Activated CD4-positive, alpha-beta memory T cell treated with anti-CD3 and anti-CD28 coated beads for 36 hours (primary cell): ENCODE measurements around the gene KLHL36. TPM values are rescaled to one million over a fixed set of nuclear protein-coding genes. Genes with fewer than 3 reads are reported as not detected.

ENCODE experiments used
- CTCF ChIA-PET: fragments of 350-600 bp; sonication (Branson Sonifier 250); formaldehyde crosslinking; loops from one replicate; lab custom pipeline; 2021; ENCODE audit warnings: antibody characterized with exemption, inconsistent platforms; lab: Charles Lee
- POLR2A ChIA-PET: fragments of 350-600 bp; sonication (Branson Sonifier 250); formaldehyde crosslinking; loops from one replicate; lab custom pipeline; 2021; ENCODE audit warnings: antibody characterized with exemption; lab: Charles Lee
- DNase-seq: peaks from one replicate; pipeline ENCODE4 v3.0.0-alpha.2; 2020
- H3K27ac Mint-ChIP-seq: one replicate; pipeline ENCODE4 v1.8.0; 2021; ENCODE audit warnings: mixed read lengths
- H3K27me3 Mint-ChIP-seq: one replicate; pipeline ENCODE4 v1.8.0; 2021; ENCODE audit warnings: mixed read lengths
- H3K36me3 Mint-ChIP-seq: one replicate; pipeline ENCODE4 v1.8.0; 2021; ENCODE audit warnings: mixed read lengths
- H3K4me1 Mint-ChIP-seq: one replicate; pipeline ENCODE4 v1.8.0; 2021; ENCODE audit warnings: low read depth, mixed read lengths
- H3K4me3 Mint-ChIP-seq: one replicate; pipeline ENCODE4 v1.8.0; 2021; ENCODE audit warnings: mild to moderate bottlenecking, mixed read lengths
- H3K9me3 Mint-ChIP-seq: one replicate; pipeline ENCODE4 v1.8.0; 2021; ENCODE audit warnings: mixed read lengths
- intact Hi-C: fragments of 100-400 bp; cut with micrococcal nuclease; formaldehyde crosslinking; loops from one replicate; pipeline ENCODE4 v1.15.1; 2023
- total RNA-seq, 2 experiments: library from RNA; stranded (reverse); gene quantifications; one replicate each; pipeline ENCODE4 v1.2.3, GENCODE V29; 2021

Gene KLHL36
- total RNA-seq, 2 experiments from 2014 or later, result 56.1 to 56.8 TPM

GRCh38 chr16:84659656-84660300 is 11.5 kb downstream of the KLHL36 start:
- no peak overlapping the region for H3K4me3 Mint-ChIP-seq
- peaks cover 16% of the 10 kb centered on the region for H3K4me1 Mint-ChIP-seq
- peaks cover 62% of the 10 kb centered on the region for H3K36me3 Mint-ChIP-seq
- intact Hi-C loops, result loop anchor here (10.0 kb wide), 1 partner anchor 365 kb away; the partner anchor contains the start of gene KIAA0513
- DNase-seq, result no peak
- peak overlapping the region; percentile 9 for H3K27ac Mint-ChIP-seq
- H3K9me3 Mint-ChIP-seq, result no peaks in the 10 kb centered on the region
- ChIA-PET POLR2A (no interaction called here), CTCF (interaction anchor here (1.5 to 2.7 kb wide), 2 partner anchors 12 to 66 kb away, joined by 3 to 8 read pairs; no protein-coding TSS in a partner anchor)
- no peaks in the 10 kb centered on the region for H3K27me3 Mint-ChIP-seq

DNA sequence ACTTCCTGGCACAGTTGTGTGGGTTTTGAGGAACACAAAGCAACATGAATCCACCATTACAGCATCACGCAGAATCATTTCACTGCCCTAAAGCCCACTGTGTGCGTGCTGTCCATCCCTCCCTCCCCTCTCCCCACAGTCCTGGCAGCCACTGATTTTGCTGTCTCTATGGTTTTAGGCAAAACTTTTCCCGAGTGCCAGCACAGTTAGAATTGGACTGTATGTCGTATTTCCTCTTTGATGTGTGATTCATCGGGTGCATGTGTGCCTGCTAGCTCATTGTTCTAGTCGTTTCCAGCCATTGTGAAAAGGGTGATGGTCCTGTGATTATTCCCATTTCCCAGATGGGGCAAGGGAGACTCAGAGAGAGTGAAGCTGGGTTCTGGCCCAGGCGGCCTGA is 12.7 kb downstream of the KLHL36 start:
- POLR2A ChIA-PET, result no interaction called here
- Mint-ChIP-seq H3K27ac (no peak overlapping the region), H3K4me1 (peaks cover 8% of the 10 kb centered on the region), H3K9me3 (no peaks in the 10 kb centered on the region), H3K27me3 (no peaks in the 10 kb centered on the region), H3K4me3 (no peak overlapping the region), H3K36me3 (peaks cover 56% of the 10 kb centered on the region)
- intact Hi-C loops, result no loop called here
- CTCF ChIA-PET, result interaction anchor here (2.7 kb wide), 1 partner anchor 11 kb away, joined by 8 read pairs; no protein-coding TSS in a partner anchor
- DNase-seq, result no peak

- ChIA-PET POLR2A (no interaction called here), CTCF (interaction anchor here (2.0 to 3.2 kb wide), 3 partner anchors 11 to 77 kb away, joined by 4 to 20 read pairs (median 5); no protein-coding TSS in a partner anchor)
- Mint-ChIP-seq H3K27ac (no peak overlapping the region), H3K4me3 (no peak overlapping the region), H3K4me1 (peaks cover 6% of the 10 kb centered on the region), H3K36me3 (peaks cover 56% of the 10 kb centered on the region), H3K27me3 (no peaks in the 10 kb centered on the region), H3K9me3 (no peaks in the 10 kb centered on the region)
- intact Hi-C loops, result no loop called here
- DNase-seq, result no peak
Measured at GRCh38 chr16:84661418-84662060, 13.2 kb downstream of the KLHL36 start.

DNA sequence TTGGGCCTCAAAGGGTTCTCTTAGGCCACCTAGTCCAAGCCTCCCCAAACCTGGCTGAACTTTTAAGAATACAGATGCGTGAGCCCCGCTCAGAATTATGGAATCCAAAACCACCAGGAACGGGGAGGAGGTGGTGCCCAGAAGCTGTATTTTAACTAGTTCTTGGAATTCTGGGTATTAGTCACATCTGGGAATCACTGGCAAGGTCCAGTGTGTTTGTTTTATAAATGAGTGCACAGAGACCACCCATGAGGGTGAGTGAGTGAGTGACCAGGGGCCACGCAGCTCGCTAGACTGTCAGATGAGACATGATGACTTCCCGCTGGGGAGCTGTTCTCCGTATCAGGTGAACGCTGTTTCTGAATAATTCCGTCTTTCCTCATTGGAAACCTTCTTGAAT is 14.2 kb downstream of the KLHL36 start:
- Mint-ChIP-seq H3K9me3 (no peaks in the 10 kb centered on the region), H3K4me3 (no peak overlapping the region), H3K4me1 (peaks cover 4% of the 10 kb centered on the region), H3K27ac (no peak overlapping the region), H3K27me3 (no peaks in the 10 kb centered on the region), H3K36me3 (peaks cover 51% of the 10 kb centered on the region)
- POLR2A ChIA-PET, result no interaction called here
- CTCF ChIA-PET, result interaction anchor here (0.6 to 3.2 kb wide), 7 partner anchors 9 to 591 kb away, joined by 3 to 20 read pairs (median 4); no protein-coding TSS in a partner anchor
- intact Hi-C loops, result no loop called here
- DNase-seq, result no peak

DNA sequence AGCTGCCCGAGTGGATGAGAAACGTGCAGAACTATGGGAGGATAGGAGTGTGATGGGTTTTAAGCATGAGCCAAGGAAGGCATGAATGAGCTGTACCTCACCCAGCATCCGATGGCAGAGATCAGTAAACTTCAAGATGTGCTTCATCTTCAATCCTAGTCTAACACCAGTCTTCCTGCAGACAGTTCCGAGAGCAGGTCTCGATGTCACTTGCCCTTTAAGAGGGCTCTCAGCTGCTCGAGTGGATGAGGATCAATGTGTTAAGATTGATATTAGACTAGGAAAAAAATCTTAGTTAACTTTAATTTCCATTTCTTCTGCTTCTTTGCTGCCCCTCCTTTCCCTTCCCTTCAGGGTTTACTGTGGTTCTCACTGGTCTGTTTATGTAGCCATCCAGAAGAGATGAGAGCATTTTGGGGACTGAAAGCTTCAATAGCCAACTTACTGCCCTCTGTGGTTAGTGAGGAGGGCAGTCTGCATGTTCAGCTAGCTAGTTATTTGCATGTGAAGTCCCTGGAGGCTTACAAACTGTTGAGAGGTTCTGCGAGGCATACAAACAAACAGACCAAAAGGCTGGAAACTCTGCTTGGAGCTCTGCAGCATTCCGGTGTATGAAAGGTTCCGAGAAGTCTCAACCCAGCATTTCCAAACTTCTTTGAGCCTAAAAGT is 15.3 kb downstream of the KLHL36 start:
- CTCF ChIA-PET, result interaction anchor here (1.9 to 3.2 kb wide), 4 partner anchors 9 to 75 kb away, joined by 4 to 20 read pairs (median 6); no protein-coding TSS in a partner anchor
- DNase-seq, result no peak
- POLR2A ChIA-PET, result interaction anchor here (0.9 kb wide), 1 partner anchor 42 kb away, joined by 3 read pairs; no protein-coding TSS in a partner anchor
- no peaks in the 10 kb centered on the region for H3K27me3 Mint-ChIP-seq
- H3K4me3 Mint-ChIP-seq, result no peak overlapping the region
- no peak overlapping the region for H3K27ac Mint-ChIP-seq
- H3K9me3 Mint-ChIP-seq, result no peaks in the 10 kb centered on the region
- intact Hi-C loops, result no loop called here
- H3K36me3 Mint-ChIP-seq, result peaks cover 42% of the 10 kb centered on the region
- H3K4me1 Mint-ChIP-seq, result peaks cover 1% of the 10 kb centered on the region

DNA sequence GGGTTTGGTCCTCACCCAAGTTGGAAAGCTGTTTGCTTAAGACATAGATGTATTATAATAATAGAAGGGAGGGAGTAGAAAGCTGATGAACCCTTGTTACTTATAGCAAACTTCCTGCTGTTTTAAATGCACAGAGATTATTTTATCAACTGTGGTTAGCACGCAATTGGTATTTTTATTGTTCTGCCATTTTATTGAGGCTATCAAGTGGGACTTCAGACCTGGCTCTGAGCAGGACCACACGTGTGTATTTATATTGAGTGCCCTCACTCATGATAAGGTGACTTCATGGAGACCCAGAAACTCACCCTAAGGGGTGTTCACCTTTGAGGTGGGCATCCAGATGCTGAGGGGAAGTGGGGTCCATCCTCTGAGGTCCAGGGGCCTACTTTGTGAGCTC is 17.0 kb downstream of the KLHL36 start:
- Mint-ChIP-seq H3K4me3 (no peak overlapping the region), H3K27ac (no peak overlapping the region), H3K9me3 (no peaks in the 10 kb centered on the region), H3K36me3 (peaks cover 31% of the 10 kb centered on the region), H3K27me3 (no peaks in the 10 kb centered on the region), H3K4me1 (no peaks in the 10 kb centered on the region)
- DNase-seq, result no peak
- POLR2A ChIA-PET, result no interaction called here
- CTCF ChIA-PET, result interaction anchor here (0.6 to 2.3 kb wide), 2 partner anchors 73 to 90 kb away, joined by 3 to 10 read pairs; no protein-coding TSS in a partner anchor
- intact Hi-C loops, result no loop called here

GRCh38 chr16:84665843-84666242 is 17.5 kb downstream of the KLHL36 start:
- Mint-ChIP-seq H3K4me3 (no peak overlapping the region), H3K27ac (no peak overlapping the region), H3K36me3 (peaks cover 31% of the 10 kb centered on the region), H3K4me1 (no peaks in the 10 kb centered on the region), H3K27me3 (no peaks in the 10 kb centered on the region), H3K9me3 (no peaks in the 10 kb centered on the region)
- DNase-seq, result no peak
- POLR2A ChIA-PET, result no interaction called here
- intact Hi-C loops, result no loop called here
- CTCF ChIA-PET, result interaction anchor here (0.6 to 2.3 kb wide), 3 partner anchors 60 to 89 kb away, joined by 3 to 10 read pairs (median 4); no protein-coding TSS in a partner anchor

GRCh38 chr16:84667600-84668309 is 19.4 kb downstream of the KLHL36 start:
- intact Hi-C loops, result no loop called here
- DNase-seq, result no peak
- Mint-ChIP-seq H3K9me3 (no peaks in the 10 kb centered on the region), H3K4me1 (peaks cover 1% of the 10 kb centered on the region), H3K27ac (no peak overlapping the region), H3K36me3 (peaks cover 13% of the 10 kb centered on the region), H3K4me3 (no peak overlapping the region), H3K27me3 (no peaks in the 10 kb centered on the region)
- ChIA-PET CTCF (interaction anchor here (2.9 kb wide), 1 partner anchor 58 kb away, joined by 26 read pairs; no protein-coding TSS in a partner anchor), POLR2A (no interaction called here)

- DNase-seq, result no peak
- Mint-ChIP-seq H3K4me1 (peaks cover 1% of the 10 kb centered on the region), H3K9me3 (no peaks in the 10 kb centered on the region), H3K4me3 (no peak overlapping the region), H3K36me3 (peaks cover 4% of the 10 kb centered on the region), H3K27me3 (no peaks in the 10 kb centered on the region), H3K27ac (no peak overlapping the region)
- intact Hi-C loops, result no loop called here
- ChIA-PET POLR2A (no interaction called here), CTCF (interaction anchor here (1.2 to 2.9 kb wide), 5 partner anchors 48 to 301 kb away, joined by 3 to 26 read pairs (median 5); no protein-coding TSS in a partner anchor)
Measured at GRCh38 chr16:84670063-84670462, 21.8 kb downstream of the KLHL36 start.

DNA sequence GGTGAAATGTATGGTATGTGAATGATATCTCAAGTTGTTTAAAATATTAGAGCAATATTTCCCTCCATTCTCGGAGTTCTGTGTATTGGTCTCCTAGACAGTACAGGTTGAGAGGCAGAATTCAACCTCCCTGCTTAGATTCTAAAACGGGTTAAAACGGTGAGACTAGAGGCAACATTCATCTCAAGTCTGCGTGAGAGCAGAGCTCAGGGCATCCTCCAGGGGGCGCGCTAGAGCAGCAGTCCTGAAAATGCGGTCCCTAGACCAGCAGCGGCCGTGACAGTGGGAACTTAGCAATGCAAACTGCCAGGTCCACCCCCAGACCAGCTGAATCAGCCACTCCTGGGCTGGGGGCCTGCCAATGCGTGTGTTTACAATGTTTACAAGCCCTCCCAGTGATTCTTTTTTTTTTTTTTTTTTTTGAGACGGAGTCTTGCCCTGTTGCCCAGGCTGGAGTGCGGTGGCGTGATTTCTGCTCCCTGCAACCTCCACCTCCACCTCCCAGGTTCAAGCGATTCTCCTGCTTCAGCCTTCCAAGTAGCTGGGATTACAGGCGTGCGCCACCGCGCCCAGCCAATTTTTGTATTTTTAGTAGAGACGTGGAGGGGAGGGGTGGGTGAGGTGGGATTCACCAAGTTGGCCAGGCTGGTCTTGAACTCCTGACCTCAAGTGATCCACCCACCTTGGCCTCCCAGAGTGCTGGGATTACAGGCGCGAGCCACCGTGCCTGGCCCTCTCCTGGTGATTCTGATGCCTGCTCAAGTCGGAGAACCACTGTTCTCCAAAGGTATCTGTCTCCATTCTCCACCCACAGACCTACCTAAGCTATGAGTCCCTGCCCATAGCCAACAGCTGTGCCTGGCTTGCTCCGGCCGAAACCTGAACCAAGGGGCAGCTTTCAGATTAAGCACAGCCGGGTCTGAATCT is 24.2 kb downstream of the KLHL36 start:
- peak; percentile 88 for DNase-seq
- peaks cover 1% of the 10 kb centered on the region for H3K4me1 Mint-ChIP-seq
- ChIA-PET POLR2A (interaction anchor here (0.8 kb wide), 1 partner anchor 67 kb away, joined by 3 read pairs; no protein-coding TSS in a partner anchor), CTCF (interaction anchor here (0.6 to 4.4 kb wide), 48 partner anchors 9 to 1147 kb away, joined by 3 to 93 read pairs (median 6); partner anchors contain the start of gene KLHL36)
- H3K36me3 Mint-ChIP-seq, result peaks cover 2% of the 10 kb centered on the region
- intact Hi-C loops, result loop anchor here (1.0 kb wide), 1 partner anchor 54 kb away; no protein-coding TSS in a partner anchor
- no peaks in the 10 kb centered on the region for H3K9me3 Mint-ChIP-seq
- no peak overlapping the region for H3K4me3 Mint-ChIP-seq
- H3K27ac Mint-ChIP-seq, result no peak overlapping the region
- H3K27me3 Mint-ChIP-seq, result no peaks in the 10 kb centered on the region
